Subcutaneous abdominal adipose tissue (tissue), 5 donors: ENCODE results near the gene OR2AT4.
"Not testable (repeated sequence)": the region's sequence is repeated elsewhere in the genome, so short reads cannot be mapped to it uniquely, and the experiment has no call there.

Source experiments
- H3K27ac ChIP-seq: one replicate; pipeline ENCODE4 v1.7.0; 2013; ENCODE audit warnings: low read depth, mild to moderate bottlenecking, inconsistent platforms, low read length, moderate library complexity
- H3K27me3 ChIP-seq, 5 donors: one replicate each; pipeline ENCODE4 v1.7.0; 2013; ENCODE audit warnings: low read length in 5 of 5, inconsistent platforms in 1 of 5; ENCODE audit not compliant: control insufficient read depth in 5 of 5, insufficient read depth in 4 of 5
- H3K36me3 ChIP-seq, 5 donors: one replicate each; pipeline ENCODE4 v1.7.0; 2013; ENCODE audit warnings: low read length in 5 of 5; ENCODE audit not compliant: control insufficient read depth in 5 of 5, insufficient read depth in 5 of 5
- H3K4me1 ChIP-seq, 5 donors: one replicate each; pipeline ENCODE4 v1.7.0; 2013; ENCODE audit warnings: low read length in 5 of 5, mild to moderate bottlenecking in 3 of 5, moderate library complexity in 1 of 5; ENCODE audit not compliant: control insufficient read depth in 5 of 5, insufficient read depth in 5 of 5
- H3K4me3 ChIP-seq, 5 donors: one replicate each; pipeline ENCODE4 v1.7.0; 2013; ENCODE audit warnings: low read length in 5 of 5, low read depth in 1 of 5
- H3K9ac ChIP-seq, 5 donors: one replicate each; pipeline ENCODE4 v1.7.0; 2013; ENCODE audit warnings: low read length in 5 of 5, mild to moderate bottlenecking in 4 of 5, moderate library complexity in 3 of 5
- H3K9me3 ChIP-seq, 5 donors: one replicate each; pipeline ENCODE4 v1.7.0; 2013; ENCODE audit warnings: low read length in 5 of 5; ENCODE audit not compliant: control insufficient read depth in 5 of 5
- donor health status: healthy.
- donor health status: healthy.
- donor health status: healthy.
- donor health status: healthy.
- donor health status: healthy.

Gene OR2AT4

DNA sequence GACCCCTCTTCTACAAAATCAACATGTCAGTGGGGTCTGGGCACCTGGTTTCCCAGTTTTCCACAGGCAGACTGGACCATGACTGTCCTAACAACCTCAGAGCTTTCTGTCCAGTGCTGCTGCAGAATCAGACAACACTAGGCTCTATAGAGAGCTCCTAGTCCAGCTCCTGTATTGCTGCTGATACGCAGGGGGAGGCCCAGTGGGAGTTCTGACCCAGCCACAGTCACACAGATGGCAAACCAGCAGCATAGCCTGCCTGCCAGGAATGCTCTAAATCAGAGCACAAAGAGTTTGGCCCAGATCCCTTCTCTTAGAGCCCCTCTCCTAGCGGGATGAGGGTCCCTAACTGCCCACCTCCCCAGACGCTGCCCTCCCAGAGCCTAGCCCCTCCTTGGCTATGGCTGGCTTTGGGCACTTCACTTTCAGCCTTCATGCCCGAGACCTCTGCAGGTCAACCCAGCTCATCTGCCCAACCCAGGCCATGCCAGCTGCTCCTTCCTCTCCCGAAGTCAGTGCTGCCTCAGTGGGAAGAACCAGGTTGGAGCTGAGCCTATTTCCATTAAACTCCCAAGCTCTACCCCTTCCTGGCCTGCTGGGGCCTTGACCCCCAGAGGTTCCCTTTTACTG lies 38.5 kb upstream of the OR2AT4 start:
- Histone ChIP-seq H3K36me3 (no peaks in the 10 kb centered on the region), H3K27me3 (no peaks in the 10 kb centered on the region), H3K4me1 (peaks cover 3 to 12% (median 10%) of the 10 kb centered on the region in 5 donors), H3K27ac (peak overlapping the region; percentile 17), H3K4me3 (peak overlapping the region in 1 of 5 donors; percentile 17), H3K9ac (no peak overlapping the region), H3K9me3 (no peaks in the 10 kb centered on the region)

GRCh38 chr11:75133976-75134375 lies 37.3 kb upstream of the OR2AT4 start:
- H3K9me3 ChIP-seq, result no peaks in the 10 kb centered on the region
- no peaks in the 10 kb centered on the region for H3K27me3 ChIP-seq
- H3K4me1 ChIP-seq, result peaks cover 3 to 12% (median 10%) of the 10 kb centered on the region in 5 donors
- no peak overlapping the region for H3K9ac ChIP-seq
- H3K27ac ChIP-seq, result no peak overlapping the region
- no peak overlapping the region for H3K4me3 ChIP-seq
- no peaks in the 10 kb centered on the region for H3K36me3 ChIP-seq

DNA sequence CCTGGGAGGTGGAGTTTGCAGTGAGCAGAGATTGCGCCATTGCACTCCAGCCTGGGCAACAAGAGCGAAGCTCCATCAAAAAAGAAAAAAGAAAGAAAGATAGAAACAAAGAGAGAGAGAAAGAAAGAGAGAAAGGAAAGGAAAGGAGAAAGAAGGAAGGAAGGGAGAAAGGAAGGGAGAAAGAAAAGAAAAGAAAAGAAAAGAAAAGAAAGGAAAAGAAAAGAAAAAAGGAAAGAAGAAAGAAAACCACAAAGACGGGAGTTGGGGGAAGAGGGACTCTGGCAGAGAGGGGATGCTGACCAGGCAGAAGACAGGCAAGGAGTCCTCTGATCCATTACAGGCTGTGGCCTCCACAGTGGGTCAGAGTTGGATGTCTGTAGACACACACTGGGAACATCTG lies 35.4 kb upstream of the OR2AT4 start:
- no peaks in the 10 kb centered on the region for H3K9me3 ChIP-seq
- peaks cover 3 to 12% (median 10%) of the 10 kb centered on the region in 5 donors for H3K4me1 ChIP-seq
- no peak overlapping the region for H3K9ac ChIP-seq
- no peak overlapping the region for H3K27ac ChIP-seq
- H3K4me3 ChIP-seq, result no peak overlapping the region
- no peaks in the 10 kb centered on the region for H3K27me3 ChIP-seq
- H3K36me3 ChIP-seq, result no peaks in the 10 kb centered on the region

DNA sequence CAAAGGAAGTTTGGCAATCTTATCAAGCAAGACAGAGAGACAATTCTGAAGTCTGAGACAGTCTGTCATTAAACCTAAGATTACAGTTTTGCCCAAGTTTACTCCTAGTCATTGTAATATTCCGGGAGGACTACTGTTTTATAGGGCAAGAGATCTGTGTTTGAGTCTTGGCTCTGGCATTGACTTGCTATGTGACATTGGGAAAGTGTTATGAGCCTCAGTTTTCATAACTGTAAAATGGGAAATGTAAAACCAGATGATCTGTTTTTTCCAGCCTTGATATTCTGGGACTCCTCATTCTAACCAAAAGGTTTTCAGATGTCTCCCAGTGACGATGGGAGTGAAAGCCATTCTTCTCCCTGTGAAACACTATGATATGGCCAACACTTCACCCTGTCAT lies 29.9 kb upstream of the OR2AT4 start:
- no peak overlapping the region for H3K9ac ChIP-seq
- H3K36me3 ChIP-seq, result no peaks in the 10 kb centered on the region
- no peak overlapping the region for H3K4me3 ChIP-seq

DNA sequence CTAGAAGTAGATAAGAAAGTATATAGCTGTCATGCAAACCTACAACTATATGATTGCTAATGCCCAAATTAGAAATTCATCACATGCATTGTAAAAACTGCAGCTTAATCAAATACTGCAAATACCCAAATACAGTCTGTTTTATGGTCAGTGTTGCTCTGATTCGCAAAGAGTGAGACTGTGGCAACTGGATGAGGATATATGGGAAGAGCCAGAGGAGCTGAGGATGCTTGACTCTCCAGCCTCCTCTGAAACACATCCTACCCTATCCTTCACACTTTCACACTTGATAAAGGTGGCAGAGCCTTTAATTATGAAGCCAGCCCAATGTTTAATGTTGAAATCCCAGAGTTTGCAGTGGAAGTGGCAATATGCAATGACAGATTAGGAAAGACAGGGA lies 21.9 kb upstream of the OR2AT4 start:
- H3K9me3 ChIP-seq, result peaks cover 2 to 16% (median 11%) of the 10 kb centered on the region in 5 donors
- no peak overlapping the region for H3K9ac ChIP-seq
- H3K36me3 ChIP-seq, result no peaks in the 10 kb centered on the region
- no peaks in the 10 kb centered on the region for H3K4me1 ChIP-seq
- no peaks in the 10 kb centered on the region for H3K27me3 ChIP-seq
- H3K27ac ChIP-seq, result no peak overlapping the region
- H3K4me3 ChIP-seq, result no peak overlapping the region

More for the DNA sequence above, 29.9 kb upstream of the OR2AT4 start:
- Histone ChIP-seq H3K4me1 (no peaks in the 10 kb centered on the region), H3K27ac (no peak overlapping the region), H3K27me3 (no peaks in the 10 kb centered on the region), H3K9me3 (no peaks in the 10 kb centered on the region)

DNA sequence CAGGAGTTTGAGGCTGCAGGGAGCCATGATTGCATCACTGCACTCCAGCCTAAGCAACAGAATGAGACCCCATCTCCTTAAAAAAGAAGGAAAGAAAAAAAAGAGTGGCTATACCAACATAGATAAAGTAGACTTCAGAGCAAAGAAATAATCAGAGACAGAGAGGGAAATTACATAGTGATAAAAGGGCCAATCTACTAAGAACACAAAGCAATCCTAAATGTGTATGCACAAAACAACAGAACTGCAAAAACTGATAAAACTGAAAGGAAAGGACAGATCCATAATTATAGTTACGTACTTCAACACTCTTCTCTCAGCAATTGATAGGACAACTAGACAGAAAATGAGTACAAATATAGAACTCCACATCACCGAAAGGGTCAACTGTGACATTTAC lies 17.8 kb upstream of the OR2AT4 start:
- H3K9me3 ChIP-seq, result peaks cover 2 to 22% (median 14%) of the 10 kb centered on the region in 5 donors
- H3K4me3 ChIP-seq, result no peak overlapping the region
- H3K36me3 ChIP-seq, result no peaks in the 10 kb centered on the region
- H3K4me1 ChIP-seq, result no peaks in the 10 kb centered on the region
- no peak overlapping the region for H3K9ac ChIP-seq
- no peaks in the 10 kb centered on the region for H3K27me3 ChIP-seq
- H3K27ac ChIP-seq, result no peak overlapping the region

- Histone ChIP-seq H3K4me3 (no peak overlapping the region), H3K9ac (no peak overlapping the region), H3K36me3 (no peaks in the 10 kb centered on the region), H3K9me3 (peaks cover 2 to 17% (median 11%) of the 10 kb centered on the region in 5 donors), H3K27me3 (no peaks in the 10 kb centered on the region), H3K27ac (no peak overlapping the region), H3K4me1 (no peaks in the 10 kb centered on the region)
These were observed 16.4 kb upstream of the OR2AT4 start for GRCh38 chr11:75113030-75113429.

GRCh38 chr11:75112200-75112599 lies 15.5 kb upstream of the OR2AT4 start:
- Histone ChIP-seq H3K9ac (no peak overlapping the region), H3K9me3 (peaks cover 2 to 17% (median 11%) of the 10 kb centered on the region in 5 donors), H3K4me1 (no peaks in the 10 kb centered on the region), H3K36me3 (no peaks in the 10 kb centered on the region), H3K27ac (no peak overlapping the region), H3K27me3 (no peaks in the 10 kb centered on the region), H3K4me3 (no peak overlapping the region)

- H3K4me3 ChIP-seq, result no peak overlapping the region
- no peaks in the 10 kb centered on the region for H3K36me3 ChIP-seq
- H3K9me3 ChIP-seq, result peaks cover 0 to 7% (median 0%) of the 10 kb centered on the region in 5 donors
- no peak overlapping the region for H3K9ac ChIP-seq
- no peaks in the 10 kb centered on the region for H3K4me1 ChIP-seq
- H3K27me3 ChIP-seq, result peaks cover 0 to 2% (median 0%) of the 10 kb centered on the region in 5 donors
- no peak overlapping the region for H3K27ac ChIP-seq
These were observed 10.5 kb upstream of the OR2AT4 start for GRCh38 chr11:75107187-75107586.

DNA sequence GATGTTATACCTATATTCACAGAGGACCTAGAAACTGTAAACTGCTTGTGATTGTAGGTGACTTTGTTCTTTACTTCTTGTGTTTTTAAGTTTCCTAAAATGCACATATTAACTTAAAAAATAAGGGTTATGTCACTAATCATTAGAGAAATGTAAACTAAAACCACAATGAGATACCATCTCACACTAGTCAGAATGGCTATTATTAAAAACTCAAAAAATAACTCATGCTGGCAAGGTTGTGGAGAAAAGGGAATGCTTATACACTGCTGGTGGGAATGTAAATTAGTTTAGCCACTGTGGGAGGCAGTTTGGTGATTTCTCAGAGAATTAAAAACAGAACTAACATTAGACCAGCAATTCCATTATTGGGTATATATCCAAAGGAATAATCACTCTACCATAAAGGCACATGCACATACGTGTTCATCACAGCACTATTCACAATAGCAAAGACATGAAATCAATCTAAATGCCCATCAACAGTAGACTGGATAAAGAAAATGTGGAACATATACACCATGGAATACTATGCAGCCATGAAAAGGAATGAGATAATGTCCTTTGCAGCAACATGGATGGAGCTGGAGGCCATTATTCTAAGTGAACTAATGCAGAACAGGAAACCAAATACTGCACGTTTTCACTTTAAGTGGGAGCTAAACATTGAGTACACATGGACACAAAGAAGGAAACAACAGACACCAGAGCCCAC lies 9.4 kb upstream of the OR2AT4 start:
- not testable (repeated sequence) for H3K27me3 ChIP-seq, H3K27ac ChIP-seq, H3K9me3 ChIP-seq, H3K9ac ChIP-seq, H3K4me3 ChIP-seq, H3K36me3 ChIP-seq, H3K4me1 ChIP-seq
